Stimulated activated CD8-positive, alpha-beta memory T cell treated with anti-CD3 and anti-CD28 coated beads, Interleukin-12 subunit alpha, Interleukin-12 subunit beta, amount 100 ng/mL, for 24 hours (primary cell): Measurements from ENCODE around the gene GRIP1.
"Not testable (repeated sequence)": the region's sequence is repeated elsewhere in the genome, so short reads cannot be mapped to it uniquely, and the experiment has no call there.

Experiments used
- DNase-seq: peaks from one replicate; pipeline ENCODE4 v3.0.0-alpha.2; 2020; ENCODE audit errors: extremely low read depth

The GRIP1 gene

GRCh38 chr12:66331016-66331415 is 347.9 kb downstream of the GRIP1 start:
- DNase-seq: no peak

GRCh38 chr12:66329941-66330340 is 348.9 kb downstream of the GRIP1 start:
- DNase-seq: no peak

GRCh38 chr12:66323017-66323416 is 355.9 kb downstream of the GRIP1 start:
- no peak for DNase-seq

DNA sequence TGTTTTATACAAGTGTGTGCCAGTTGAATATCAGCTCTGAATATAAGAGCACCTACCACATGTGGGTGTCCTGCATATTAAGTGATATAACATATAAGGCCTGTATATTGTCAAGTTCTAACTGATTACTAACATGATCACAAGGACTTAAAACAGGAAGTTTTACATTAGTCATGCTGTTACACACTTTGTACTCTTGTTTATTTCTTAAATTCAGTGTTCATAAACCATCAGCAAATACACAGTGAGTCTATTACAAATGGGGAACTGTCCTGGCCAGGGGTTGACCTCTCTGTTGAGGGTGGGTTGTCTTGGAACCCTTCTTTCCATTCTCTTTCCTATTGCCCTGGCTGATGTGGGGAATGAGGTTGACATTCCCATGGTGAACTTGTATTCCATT is 357.4 kb downstream of the GRIP1 start:
- no peak for DNase-seq

DNA sequence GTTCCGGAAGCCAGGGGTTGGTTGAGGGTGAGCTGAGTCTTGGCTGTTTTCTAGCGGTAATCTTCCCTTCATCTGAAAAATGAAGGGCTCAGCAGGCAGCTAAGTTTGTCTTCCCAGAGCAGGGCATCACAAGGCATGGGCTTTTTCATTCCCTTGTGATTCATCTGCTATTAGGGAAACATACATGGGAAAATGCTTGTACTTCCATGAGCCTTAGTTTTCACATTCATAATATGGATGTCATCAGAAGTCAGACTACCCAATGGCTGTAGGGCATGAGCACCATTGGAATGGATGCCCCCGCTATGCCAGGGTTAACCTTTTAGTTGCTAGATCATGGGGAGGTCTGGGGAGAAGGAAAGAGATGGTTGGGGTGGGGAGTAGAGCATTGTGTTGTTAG is 357.9 kb downstream of the GRIP1 start:
- DNase-seq: no peak

- no peak for DNase-seq
These were observed 359.5 kb downstream of the GRIP1 start for GRCh38 chr12:66319266-66319954.

- no peak for DNase-seq
These were observed 364.6 kb downstream of the GRIP1 start for GRCh38 chr12:66314278-66314677.

DNA sequence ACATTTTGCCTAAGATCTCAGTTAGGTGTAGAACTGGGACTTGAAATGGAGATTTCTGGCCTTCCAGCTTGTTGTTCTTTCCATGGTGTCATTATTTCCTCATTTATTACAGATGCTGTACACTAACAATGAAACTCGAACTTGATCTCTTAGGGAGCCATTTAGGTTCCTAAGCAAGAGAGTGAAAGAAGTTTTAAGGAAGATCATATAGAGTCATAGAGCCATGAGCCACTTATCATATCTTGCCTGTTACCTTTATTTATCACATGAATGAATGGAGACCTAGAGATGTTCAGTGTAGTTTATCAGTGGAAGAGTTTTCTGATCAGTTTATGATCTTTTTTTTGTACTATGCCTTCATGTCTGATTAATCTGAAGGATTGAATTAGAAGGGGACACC is 366.7 kb downstream of the GRIP1 start:
- no peak for DNase-seq

- DNase-seq: no peak
These were observed 369.3 kb downstream of the GRIP1 start for GRCh38 chr12:66309606-66310005.

GRCh38 chr12:66304296-66304900 is 374.5 kb downstream of the GRIP1 start:
- DNase-seq: no peak

GRCh38 chr12:66303316-66303804 is 375.5 kb downstream of the GRIP1 start:
- DNase-seq: not testable (repeated sequence)

- DNase-seq: no peak
These were observed 376.1 kb downstream of the GRIP1 start for GRCh38 chr12:66302827-66303169.

- peak; percentile 94 for DNase-seq
These were observed 376.7 kb downstream of the GRIP1 start, which contains the start of gene HELB for GRCh38 chr12:66301944-66302826. HELB (plus strand) TSS chr12:66302493; CDS start chr12:66302604, 111 bp downstream.

- DNase-seq: no peak
These were observed 381.0 kb downstream of the GRIP1 start for GRCh38 chr12:66297923-66298322.
